Fibroblast of villous mesenchyme (primary cell): ENCODE results near the gene BCL2L2. TPM values are rescaled to one million over a fixed set of nuclear protein-coding genes. Genes with fewer than 3 reads are reported as not detected.

ENCODE experiments used
- DNase-seq: peaks from one replicate; pipeline ENCODE4 v3.0.0-alpha.2; 2010; ENCODE audit warnings: low read depth
- H3K4me3 ChIP-seq: 2 replicates; pipeline ENCODE4 v1.5.1; 2011; ENCODE audit warnings: low read depth, mild to moderate bottlenecking, low read length
- CTCF ChIP-seq: IDR thresholded peaks from 2 replicates; pipeline ENCODE4 v1.5.1; 2012; ENCODE audit warnings: low read depth, mild to moderate bottlenecking, low read length; ENCODE audit not compliant: insufficient read depth
- total RNA-seq: library from RNA; depleted of rRNA; stranded (reverse); fragments of >200 nt; gene quantifications from 2 replicates; pipeline ENCODE4 v1.2.3, GENCODE V29; 2012

BCL2L2 gene
- total RNA-seq, 1 donor = 20.7 TPM

GRCh38 chr14:23300687-23301223 is 5.9 kb upstream of the BCL2L2 start:
- peak; percentile 30 for DNase-seq
- peak overlapping the region; percentile 77 for H3K4me3 ChIP-seq
- TF ChIP-seq CTCF = no peak

- H3K4me3 ChIP-seq = peak overlapping the region; percentile 77
- DNase-seq = peak; percentile 99
- peak; percentile 47 for TF ChIP-seq CTCF
Measured at GRCh38 chr14:23301288-23301968, 5.2 kb upstream of the BCL2L2 start.

GRCh38 chr14:23301969-23302289 is 4.7 kb upstream of the BCL2L2 start:
- DNase-seq = no peak
- no peak for TF ChIP-seq CTCF
- H3K4me3 ChIP-seq = peak overlapping the region; percentile 72

- DNase-seq = peak; percentile 47
- peak within 1 kb of the TSS; percentile 72 for H3K4me3 ChIP-seq
- TF ChIP-seq CTCF = no peak
Measured at GRCh38 chr14:23302290-23303225, 4.1 kb upstream of the BCL2L2 start, which contains the start of gene PPP1R3E. Gene PPP1R3E, minus strand, starts transcription at chr14:23302859. Its CDS starts 283 bp downstream, at chr14:23302576.

GRCh38 chr14:23307146-23307530 is 505 bp downstream of the BCL2L2 start:
- DNase-seq = no peak
- H3K4me3 ChIP-seq = peak overlapping the region; percentile 94
- TF ChIP-seq CTCF = no peak

- DNase-seq = peak; percentile 9
- TF ChIP-seq CTCF = no peak
- peak overlapping the region; percentile 94 for H3K4me3 ChIP-seq
Measured at GRCh38 chr14:23307687-23308644, 1.3 kb downstream of the BCL2L2 start.
